Head of caudate nucleus (tissue), 42 donors: ENCODE results near the gene PFDN1.
A peak's percentile ranks its signal among the peaks of the same experiment; 100 is the strongest.

ENCODE experiments used
- DNase-seq, 42 donors: peaks; one replicate each; pipeline versions ENCODE4 v3.0.0 to v3.0.0-alpha.2; 2020 to 2021; ENCODE audit warnings: mixed read lengths in 7 of 42
- intact Hi-C: fragments of 100-400 bp; cut with DNase I; formaldehyde crosslinking; loops from one replicate; pipeline ENCODE4 v1.15.0; 2022

The PFDN1 gene

GRCh38 chr5:140228364-140228837, 74.5 kb downstream of the PFDN1 start:
- intact Hi-C loops: no loop called here
- DNase-seq: no peak

- DNase-seq: no peak
- intact Hi-C loops: no loop called here
Measured at GRCh38 chr5:140227046-140227445, 75.9 kb downstream of the PFDN1 start.

GRCh38 chr5:140225396-140225795, 77.5 kb downstream of the PFDN1 start:
- DNase-seq: no peak
- intact Hi-C loops: no loop called here

- DNase-seq: no peak
- intact Hi-C loops: no loop called here
Measured at GRCh38 chr5:140224658-140225057, 78.2 kb downstream of the PFDN1 start.

- intact Hi-C loops: no loop called here
- DNase-seq: no peak
Measured at GRCh38 chr5:140223567-140223966, 79.3 kb downstream of the PFDN1 start.

- intact Hi-C loops: no loop called here
- DNase-seq: no peak
Measured at GRCh38 chr5:140222416-140222815, 80.5 kb downstream of the PFDN1 start.

- intact Hi-C loops: no loop called here
Measured at GRCh38 chr5:140221697-140222223, 81.1 kb downstream of the PFDN1 start.

GRCh38 chr5:140220698-140221064, 82.2 kb downstream of the PFDN1 start:
- no peak for DNase-seq
- intact Hi-C loops: no loop called here

More at GRCh38 chr5:140221697-140222223, 81.1 kb downstream of the PFDN1 start:
- DNase-seq: no peak

- intact Hi-C loops: no loop called here
- DNase-seq: no peak
Measured at GRCh38 chr5:140220032-140220697, 82.7 kb downstream of the PFDN1 start.

- peak in 1 of 42 donors; percentile 14 for DNase-seq
Measured at GRCh38 chr5:140219068-140219991, 83.6 kb downstream of the PFDN1 start.

GRCh38 chr5:140217299-140218026, 85.4 kb downstream of the PFDN1 start:
- no peak for DNase-seq
- intact Hi-C loops: no loop called here

More at GRCh38 chr5:140219068-140219991, 83.6 kb downstream of the PFDN1 start:
- intact Hi-C loops: no loop called here

GRCh38 chr5:140216478-140217074, 86.3 kb downstream of the PFDN1 start:
- intact Hi-C loops: no loop called here
- DNase-seq: no peak

- DNase-seq: no peak
- intact Hi-C loops: no loop called here
Measured at GRCh38 chr5:140215276-140215675, 87.6 kb downstream of the PFDN1 start.

GRCh38 chr5:140214831-140215230, 88.1 kb downstream of the PFDN1 start:
- DNase-seq: peak in 8 of 42 donors; percentile 11 to 41 (median 31)
- intact Hi-C loops: no loop called here

GRCh38 chr5:140213370-140213983, 89.4 kb downstream of the PFDN1 start:
- no peak for DNase-seq
- intact Hi-C loops: no loop called here

- no peak for DNase-seq
- intact Hi-C loops: no loop called here
Measured at GRCh38 chr5:140208065-140208464, 94.8 kb downstream of the PFDN1 start.

GRCh38 chr5:140207250-140207964, 95.5 kb downstream of the PFDN1 start:
- intact Hi-C loops: no loop called here
- DNase-seq: no peak

- DNase-seq: no peak
- intact Hi-C loops: no loop called here
Measured at GRCh38 chr5:140205952-140206351, 96.9 kb downstream of the PFDN1 start.
